Vagina (tissue), 2 donors: ENCODE measurements around the gene CREB3L1.

ENCODE experiments used
- POLR2A ChIP-seq, 2 donors: fragments of 450-650 bp; IDR thresholded peaks; one replicate each; pipeline ENCODE4 v1.6.1; 2017; ENCODE audit warnings: antibody characterized with exemption in 2 of 2, mild to moderate bottlenecking in 2 of 2, moderate library complexity in 2 of 2
- POLR2AphosphoS5 ChIP-seq, 2 donors: sonication (generic); formaldehyde crosslinking; IDR thresholded peaks; one replicate each; pipeline ENCODE4 v1.9.0; 2017; ENCODE audit warnings: antibody characterized with exemption in 2 of 2, mild to moderate bottlenecking in 2 of 2, low read depth in 1 of 2; ENCODE audit not compliant: insufficient read depth in 1 of 2
- TF ChIP-seq, protein P1 (sequence below), 3 experiments: fragments of 450-650 bp in 2 of 3; fragments of 200-600 bp in 1 of 3; sonication (generic) in 1 of 3; IDR thresholded peaks; one replicate each; pipeline ENCODE4 v1.5.1; 2017 to 2019; ENCODE audit warnings: antibody characterized with exemption in 3 of 3, mild to moderate bottlenecking in 2 of 3, moderate library complexity in 2 of 3

DNA sequence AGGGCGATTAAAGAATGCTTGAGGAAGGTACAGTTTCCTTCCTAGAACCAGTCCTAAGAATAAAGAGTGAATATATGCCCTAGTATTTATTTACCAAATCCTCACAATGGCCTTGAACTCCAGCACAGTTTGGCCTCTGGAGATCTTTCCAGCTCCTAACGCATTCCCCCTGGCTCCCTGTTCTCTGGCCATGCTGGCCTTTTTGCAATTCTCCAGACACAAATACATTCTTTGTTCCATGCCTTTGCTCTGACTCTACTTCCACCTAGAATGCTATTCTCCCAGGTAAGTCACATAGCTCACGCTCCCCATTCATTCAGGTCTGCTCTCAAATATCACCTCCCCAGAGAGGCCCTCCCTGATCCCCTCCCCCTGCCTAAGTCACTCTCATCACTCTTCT, 66.1 kb downstream of the CREB3L1 start:
- TF ChIP-seq, protein P1, sequence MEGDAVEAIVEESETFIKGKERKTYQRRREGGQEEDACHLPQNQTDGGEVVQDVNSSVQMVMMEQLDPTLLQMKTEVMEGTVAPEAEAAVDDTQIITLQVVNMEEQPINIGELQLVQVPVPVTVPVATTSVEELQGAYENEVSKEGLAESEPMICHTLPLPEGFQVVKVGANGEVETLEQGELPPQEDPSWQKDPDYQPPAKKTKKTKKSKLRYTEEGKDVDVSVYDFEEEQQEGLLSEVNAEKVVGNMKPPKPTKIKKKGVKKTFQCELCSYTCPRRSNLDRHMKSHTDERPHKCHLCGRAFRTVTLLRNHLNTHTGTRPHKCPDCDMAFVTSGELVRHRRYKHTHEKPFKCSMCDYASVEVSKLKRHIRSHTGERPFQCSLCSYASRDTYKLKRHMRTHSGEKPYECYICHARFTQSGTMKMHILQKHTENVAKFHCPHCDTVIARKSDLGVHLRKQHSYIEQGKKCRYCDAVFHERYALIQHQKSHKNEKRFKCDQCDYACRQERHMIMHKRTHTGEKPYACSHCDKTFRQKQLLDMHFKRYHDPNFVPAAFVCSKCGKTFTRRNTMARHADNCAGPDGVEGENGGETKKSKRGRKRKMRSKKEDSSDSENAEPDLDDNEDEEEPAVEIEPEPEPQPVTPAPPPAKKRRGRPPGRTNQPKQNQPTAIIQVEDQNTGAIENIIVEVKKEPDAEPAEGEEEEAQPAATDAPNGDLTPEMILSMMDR (IDR thresholded peaks at IDR 0.05) = no peak
- TF ChIP-seq POLR2AphosphoS5 (IDR thresholded peaks at IDR 0.05; ENCODE audit: insufficient read depth in 1 of 2, low read depth in 1 of 2) (no peak), POLR2A (IDR thresholded peaks at IDR 0.05) (no peak)
